Limb (tissue), 2 donors: Measurements from ENCODE around the gene COX7C.

ENCODE experiments used
- DNase-seq, 2 donors: peaks; one replicate each; pipeline ENCODE4 v3.0.0-alpha.2; 2016; ENCODE audit errors: extremely low spot score in 2 of 2

The COX7C gene

DNA sequence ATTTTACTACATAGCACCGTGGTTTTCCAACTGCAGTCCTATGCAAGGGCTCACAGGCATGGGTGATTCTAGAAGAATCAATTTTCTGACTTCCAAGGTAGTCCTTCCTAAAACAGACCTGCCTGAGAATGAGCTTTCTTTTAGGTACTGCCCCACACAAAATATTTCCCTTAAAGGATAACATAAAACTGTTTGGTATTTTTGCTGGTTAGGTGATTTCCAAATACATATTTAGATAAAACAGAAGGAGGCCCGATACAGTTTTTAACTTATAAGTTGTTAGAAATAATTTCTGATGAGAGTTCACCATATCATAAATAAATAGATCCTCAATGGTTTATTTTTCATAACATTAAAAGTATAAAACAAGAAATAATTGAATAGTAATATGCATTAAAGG is 46.4 kb downstream of the COX7C start:
- DNase-seq: no peak

GRCh38 chr5:86665984-86666760 is 48.4 kb downstream of the COX7C start:
- no peak for DNase-seq

DNA sequence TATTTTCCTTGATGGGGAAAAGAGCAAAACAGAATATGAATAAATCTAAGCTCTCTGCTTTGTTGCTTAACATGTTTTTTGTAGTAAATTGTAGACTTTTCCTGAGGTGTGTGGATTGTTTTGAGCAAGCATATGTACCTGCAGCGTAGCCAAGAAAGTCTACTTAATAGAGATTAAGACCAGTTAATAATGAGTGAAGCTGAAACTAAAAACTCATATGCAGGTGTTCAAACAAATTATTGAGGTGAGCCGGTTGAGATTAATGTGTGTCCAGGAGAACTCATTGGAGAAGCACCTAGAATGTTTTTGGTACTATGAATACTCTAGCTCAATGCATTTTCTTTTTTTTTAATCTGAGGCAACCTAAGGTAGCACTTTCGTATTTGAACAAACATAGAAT is 49.2 kb downstream of the COX7C start:
- no peak for DNase-seq
